Astrocyte (in vitro differentiated cells and primary cell): ENCODE results near the gene ECHDC3.

Experiments used
- CTCF ChIP-seq: IDR thresholded peaks from 2 replicates; pipeline ENCODE4 v1.5.1; 2011; ENCODE audit warnings: low read depth, mild to moderate bottlenecking, inconsistent platforms, low read length, moderate library complexity; ENCODE audit not compliant: insufficient read depth
- EZH2 ChIP-seq: IDR thresholded peaks from 2 replicates; pipeline ENCODE4 v1.6.1; 2012; ENCODE audit warnings: mild to moderate bottlenecking, low read length, inconsistent platforms; ENCODE audit not compliant: insufficient read depth

DNA sequence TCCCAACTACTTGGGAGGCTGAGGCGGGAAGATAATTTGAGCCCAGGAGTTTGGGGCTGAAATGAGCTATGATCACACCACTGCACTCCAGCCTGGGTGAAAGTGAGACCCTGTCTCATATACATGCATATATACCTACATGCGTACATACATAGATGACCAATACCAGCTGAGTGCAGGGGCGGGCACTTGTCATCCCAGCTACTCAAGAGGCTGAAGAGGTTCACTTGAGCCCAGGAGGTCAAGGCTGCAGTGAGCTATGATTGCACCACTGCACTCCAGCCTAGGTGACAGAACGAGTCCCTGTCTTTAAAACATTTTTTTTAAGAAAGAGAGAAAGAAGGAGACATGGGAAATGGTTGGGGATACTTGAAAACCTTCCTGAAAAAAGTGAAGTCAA lies 63.6 kb downstream of the ECHDC3 start:
- TF ChIP-seq CTCF (no peak), EZH2 (no peak)
